SU-DHL-6 (cell line): Measurements from ENCODE around the gene SLC9A9.

Source experiments
- H2AFZ ChIP-seq: fragments of 200-600 bp; sonication (generic); 2 replicates; pipeline ENCODE4 v1.6.1; 2014; ENCODE audit warnings: low read depth, mild to moderate bottlenecking, moderate library complexity, mixed read lengths, antibody characterized with exemption, low read length; ENCODE audit not compliant: severe bottlenecking
- H3F3A ChIP-seq: fragments of 200-600 bp; shearing (Covaris generic); 2 replicates; pipeline ENCODE4 v1.6.0; 2016; ENCODE audit warnings: antibody characterized with exemption, mild to moderate bottlenecking; ENCODE audit not compliant: insufficient read depth
- H3K27ac ChIP-seq: fragments of 200-600 bp; sonication (generic); 2 replicates; pipeline ENCODE4 v1.5.1; 2016; ENCODE audit warnings: low read depth, mild to moderate bottlenecking, low read length, moderate library complexity, mixed read lengths
- H3K27me3 ChIP-seq: fragments of 200-600 bp; sonication (generic), shearing (Covaris generic); 2 replicates; pipeline ENCODE4 v1.6.0; 2014; ENCODE audit warnings: mild to moderate bottlenecking, low read length
- H3K36me3 ChIP-seq: fragments of 200-600 bp; sonication (generic); 2 replicates; pipeline ENCODE4 v1.6.1; 2014; ENCODE audit warnings: mild to moderate bottlenecking, low read length, mixed read lengths
- H3K4me2 ChIP-seq: fragments of 300-600, 200-600 bp; shearing (Covaris generic), sonication (generic); 2 replicates; pipeline ENCODE4 v1.6.0; 2014; ENCODE audit warnings: low read length, low read depth, mild to moderate bottlenecking; ENCODE audit not compliant: poor library complexity, severe bottlenecking
- H3K4me3 ChIP-seq: fragments of 200-600 bp; sonication (generic); 2 replicates; pipeline ENCODE4 v1.5.1; 2014; ENCODE audit warnings: antibody characterized with exemption, low read length, mild to moderate bottlenecking, mixed read lengths; ENCODE audit not compliant: insufficient read depth, poor library complexity, severe bottlenecking
- H3K79me2 ChIP-seq: fragments of 200-600 bp; sonication (generic); 2 replicates; pipeline ENCODE4 v1.6.1; 2014; ENCODE audit warnings: mild to moderate bottlenecking, low read length, moderate library complexity; ENCODE audit not compliant: insufficient read depth
- H3K9ac ChIP-seq: fragments of 200-600 bp; sonication (generic); 2 replicates; pipeline ENCODE4 v1.7.0; 2014; ENCODE audit warnings: mild to moderate bottlenecking, low read length
- H3K9me2 ChIP-seq: fragments of 200-600 bp; sonication (generic); replicated peaks from 2 replicates; pipeline ENCODE4 v1.6.1; 2014; ENCODE audit warnings: low read length; ENCODE audit not compliant: insufficient read depth
- H3K9me3 ChIP-seq: fragments of 200-600 bp; sonication (generic); 2 replicates; pipeline ENCODE4 v1.6.1; 2014; ENCODE audit warnings: low read length, mixed read lengths; ENCODE audit not compliant: insufficient read depth
- H4K20me1 ChIP-seq: fragments of 200-600 bp; sonication (generic); 2 replicates; pipeline ENCODE4 v1.6.1; 2014; ENCODE audit warnings: low read depth, mild to moderate bottlenecking, antibody characterized with exemption, low read length, moderate library complexity, mixed read lengths
- EZH2phosphoT487 ChIP-seq: fragments of 200-600 bp; sonication (generic), shearing (Covaris generic); conservative IDR thresholded peaks from 2 replicates; pipeline ENCODE4 v1.6.1; 2018; ENCODE audit warnings: mild to moderate bottlenecking, antibody characterized with exemption, low read length, moderate library complexity, mixed read lengths
- TF ChIP-seq, protein P1 (sequence below): fragments of 200-600 bp; sonication (generic); IDR thresholded peaks from one replicate; pipeline ENCODE4 v1.5.1; 2017; ENCODE audit warnings: antibody characterized with exemption, mild to moderate bottlenecking, low read length, moderate library complexity; ENCODE audit not compliant: insufficient read depth, poor library complexity, severe bottlenecking

SLC9A9 gene

DNA sequence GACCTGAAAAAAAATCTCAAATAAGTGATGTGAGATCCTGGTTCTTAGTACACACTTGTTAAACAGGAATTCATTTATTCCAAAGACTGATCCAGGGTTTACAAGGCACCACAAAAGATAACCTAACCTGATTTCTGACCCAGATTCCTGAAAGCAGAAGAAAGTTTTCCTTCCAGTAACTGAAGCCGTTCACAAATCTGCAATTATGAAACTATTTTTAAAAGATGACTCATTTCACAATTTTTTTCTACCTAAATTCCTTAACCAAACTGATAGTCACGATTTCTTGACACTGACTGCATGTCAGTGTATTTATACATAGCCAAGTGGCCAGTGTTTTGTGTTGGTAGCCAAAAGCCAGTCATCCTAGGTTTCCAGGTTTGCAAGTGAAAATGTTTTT, 17.1 kb downstream of the SLC9A9 start:
- Histone ChIP-seq H4K20me1 (no peaks in the 10 kb centered on the region), H3K4me3 (no peak overlapping the region), H3K9me3 (no peaks in the 10 kb centered on the region), H2AFZ (no peak overlapping the region), H3K4me2 (no peak overlapping the region), H3F3A (no peaks in the 10 kb centered on the region), H3K27ac (no peak overlapping the region), H3K9me2 (no peaks in the 10 kb centered on the region), H3K9ac (no peak overlapping the region), H3K79me2 (no peaks in the 10 kb centered on the region), H3K36me3 (no peaks in the 10 kb centered on the region), H3K27me3 (no peaks in the 10 kb centered on the region)
- TF ChIP-seq, protein P1, sequence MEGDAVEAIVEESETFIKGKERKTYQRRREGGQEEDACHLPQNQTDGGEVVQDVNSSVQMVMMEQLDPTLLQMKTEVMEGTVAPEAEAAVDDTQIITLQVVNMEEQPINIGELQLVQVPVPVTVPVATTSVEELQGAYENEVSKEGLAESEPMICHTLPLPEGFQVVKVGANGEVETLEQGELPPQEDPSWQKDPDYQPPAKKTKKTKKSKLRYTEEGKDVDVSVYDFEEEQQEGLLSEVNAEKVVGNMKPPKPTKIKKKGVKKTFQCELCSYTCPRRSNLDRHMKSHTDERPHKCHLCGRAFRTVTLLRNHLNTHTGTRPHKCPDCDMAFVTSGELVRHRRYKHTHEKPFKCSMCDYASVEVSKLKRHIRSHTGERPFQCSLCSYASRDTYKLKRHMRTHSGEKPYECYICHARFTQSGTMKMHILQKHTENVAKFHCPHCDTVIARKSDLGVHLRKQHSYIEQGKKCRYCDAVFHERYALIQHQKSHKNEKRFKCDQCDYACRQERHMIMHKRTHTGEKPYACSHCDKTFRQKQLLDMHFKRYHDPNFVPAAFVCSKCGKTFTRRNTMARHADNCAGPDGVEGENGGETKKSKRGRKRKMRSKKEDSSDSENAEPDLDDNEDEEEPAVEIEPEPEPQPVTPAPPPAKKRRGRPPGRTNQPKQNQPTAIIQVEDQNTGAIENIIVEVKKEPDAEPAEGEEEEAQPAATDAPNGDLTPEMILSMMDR, result no peak
- TF ChIP-seq EZH2phosphoT487, result no peak

DNA sequence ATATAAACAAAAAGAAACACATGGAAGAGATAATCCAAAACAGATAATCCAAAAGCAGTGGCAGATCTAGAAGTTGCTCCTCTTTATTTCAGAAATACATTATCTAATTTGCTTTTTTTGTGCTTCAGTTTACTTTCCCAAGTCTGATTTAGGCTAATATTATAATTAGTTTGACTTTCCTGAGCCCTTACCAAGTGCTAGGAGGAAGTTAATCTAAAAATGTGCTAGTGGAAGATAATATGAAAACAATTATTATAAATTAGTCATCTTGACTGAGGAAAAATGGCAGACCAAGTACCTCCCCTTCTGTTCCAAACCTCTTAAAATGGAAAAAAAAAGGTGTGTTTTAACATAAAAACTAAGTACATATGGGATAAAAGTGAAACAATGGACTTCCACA, 17.5 kb downstream of the SLC9A9 start:
- Histone ChIP-seq H3K9ac (no peak overlapping the region), H3K27ac (no peak overlapping the region), H3K9me2 (no peaks in the 10 kb centered on the region)

DNA sequence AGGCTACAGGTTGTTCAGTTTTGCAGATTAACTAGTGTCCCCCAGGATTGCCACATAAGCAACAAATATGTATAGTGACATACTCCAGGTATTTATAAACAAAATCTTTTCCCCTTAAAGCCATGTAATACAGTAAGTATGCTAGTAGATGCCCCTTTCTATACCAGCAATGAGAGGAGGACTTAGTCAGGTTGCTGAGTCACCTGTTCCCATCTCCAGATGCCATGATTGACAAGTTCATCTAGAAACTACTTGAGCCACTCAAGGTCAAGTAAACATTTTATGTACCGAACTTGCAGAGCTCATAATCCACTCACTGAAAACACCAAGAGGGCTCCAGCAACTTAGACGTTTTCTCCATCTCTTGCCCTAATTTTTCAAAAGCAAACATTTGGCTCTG, 18.2 kb downstream of the SLC9A9 start:
- H3K27ac ChIP-seq, result no peak overlapping the region
- no peaks in the 10 kb centered on the region for H3K79me2 ChIP-seq
- TF ChIP-seq EZH2phosphoT487, result no peak
- TF ChIP-seq, protein P1, result no peak
- no peaks in the 10 kb centered on the region for H3K27me3 ChIP-seq
- no peaks in the 10 kb centered on the region for H4K20me1 ChIP-seq
- H3K9me3 ChIP-seq, result no peaks in the 10 kb centered on the region
- H3K4me2 ChIP-seq, result no peak overlapping the region
- no peaks in the 10 kb centered on the region for H3K36me3 ChIP-seq
- H3K9ac ChIP-seq, result no peak overlapping the region
- no peaks in the 10 kb centered on the region for H3F3A ChIP-seq
- no peaks in the 10 kb centered on the region for H3K9me2 ChIP-seq
- H2AFZ ChIP-seq, result no peak overlapping the region
- no peak overlapping the region for H3K4me3 ChIP-seq

More for the DNA sequence above, 17.5 kb downstream of the SLC9A9 start:
- H3K9me3 ChIP-seq, result no peaks in the 10 kb centered on the region
- H3K4me3 ChIP-seq, result no peak overlapping the region
- no peaks in the 10 kb centered on the region for H3K27me3 ChIP-seq
- no peaks in the 10 kb centered on the region for H3K79me2 ChIP-seq
- H3F3A ChIP-seq, result no peaks in the 10 kb centered on the region
- H4K20me1 ChIP-seq, result no peaks in the 10 kb centered on the region
- no peak for TF ChIP-seq EZH2phosphoT487
- TF ChIP-seq, protein P1, result no peak
- H3K36me3 ChIP-seq, result no peaks in the 10 kb centered on the region
- H2AFZ ChIP-seq, result no peak overlapping the region
- no peak overlapping the region for H3K4me2 ChIP-seq

DNA sequence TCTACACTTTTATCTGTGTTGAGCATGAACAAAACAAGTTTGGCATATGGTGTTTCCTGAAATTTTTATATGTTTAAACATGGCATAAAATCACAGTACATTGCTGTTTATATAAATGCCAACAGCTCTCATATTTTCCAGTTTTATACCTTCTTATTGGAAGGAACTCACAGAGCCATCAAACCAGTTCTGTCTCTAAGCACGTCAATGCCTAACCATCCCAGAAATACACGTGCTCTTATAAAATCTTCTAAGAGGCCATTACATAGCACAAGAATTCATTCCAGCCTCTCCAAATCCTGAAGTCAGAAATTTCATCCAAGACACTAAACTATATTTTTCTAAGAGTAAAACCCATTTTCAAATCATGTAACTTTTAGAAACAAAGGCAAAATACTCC, 20.8 kb downstream of the SLC9A9 start:
- no peak for TF ChIP-seq EZH2phosphoT487
- TF ChIP-seq, protein P1, result no peak
- H3K4me3 ChIP-seq, result no peak overlapping the region
- no peak overlapping the region for H3K27ac ChIP-seq
- no peaks in the 10 kb centered on the region for H3F3A ChIP-seq
- no peak overlapping the region for H2AFZ ChIP-seq
- no peaks in the 10 kb centered on the region for H3K27me3 ChIP-seq
- H3K9ac ChIP-seq, result no peak overlapping the region
- H3K9me2 ChIP-seq, result no peaks in the 10 kb centered on the region
- no peaks in the 10 kb centered on the region for H3K9me3 ChIP-seq
- H3K4me2 ChIP-seq, result no peak overlapping the region
- no peaks in the 10 kb centered on the region for H3K79me2 ChIP-seq
- no peaks in the 10 kb centered on the region for H4K20me1 ChIP-seq
- H3K36me3 ChIP-seq, result no peaks in the 10 kb centered on the region
